Measurements from ENCODE around the gene RSU1.

RSU1 gene

GRCh38 chr10:16809074-16809718 is 8.0 kb downstream of the RSU1 start:
- Histone ChIP-seq H3F3A (ENCODE audit: insufficient read depth, low read length) (no peaks in the 10 kb centered on the region), H3K9ac (ENCODE audit: low read length) (no peak overlapping the region), H2AFZ (ENCODE audit: low read length) (no peak overlapping the region), H3K4me1 (ENCODE audit: insufficient read depth, low read length, severe bottlenecking) (no peaks in the 10 kb centered on the region), H3K27ac (ENCODE audit: low read depth, low read length, poor library complexity, severe bottlenecking) (no peak overlapping the region), H4K20me1 (ENCODE audit: insufficient read depth, low read length) (no peaks in the 10 kb centered on the region), H3K4me2 (ENCODE audit: low read length) (no peak overlapping the region), H3K79me2 (ENCODE audit: insufficient read depth, low read length) (no peaks in the 10 kb centered on the region), H3K4me3 (ENCODE audit: low read depth, low read length, poor library complexity, severe bottlenecking) (no peak overlapping the region), H3K9me2 (ENCODE audit: low read depth, low read length) (no peaks in the 10 kb centered on the region), H3K36me3 (ENCODE audit: insufficient read depth, low read length) (no peaks in the 10 kb centered on the region; the same call in 1 of the 2 replicates), H3K9me3 (ENCODE audit: low read length) (no peaks in the 10 kb centered on the region), H3K27me3 (ENCODE audit: insufficient read depth, low read length) (no peaks in the 10 kb centered on the region)
- TF ChIP-seq, protein P1, sequence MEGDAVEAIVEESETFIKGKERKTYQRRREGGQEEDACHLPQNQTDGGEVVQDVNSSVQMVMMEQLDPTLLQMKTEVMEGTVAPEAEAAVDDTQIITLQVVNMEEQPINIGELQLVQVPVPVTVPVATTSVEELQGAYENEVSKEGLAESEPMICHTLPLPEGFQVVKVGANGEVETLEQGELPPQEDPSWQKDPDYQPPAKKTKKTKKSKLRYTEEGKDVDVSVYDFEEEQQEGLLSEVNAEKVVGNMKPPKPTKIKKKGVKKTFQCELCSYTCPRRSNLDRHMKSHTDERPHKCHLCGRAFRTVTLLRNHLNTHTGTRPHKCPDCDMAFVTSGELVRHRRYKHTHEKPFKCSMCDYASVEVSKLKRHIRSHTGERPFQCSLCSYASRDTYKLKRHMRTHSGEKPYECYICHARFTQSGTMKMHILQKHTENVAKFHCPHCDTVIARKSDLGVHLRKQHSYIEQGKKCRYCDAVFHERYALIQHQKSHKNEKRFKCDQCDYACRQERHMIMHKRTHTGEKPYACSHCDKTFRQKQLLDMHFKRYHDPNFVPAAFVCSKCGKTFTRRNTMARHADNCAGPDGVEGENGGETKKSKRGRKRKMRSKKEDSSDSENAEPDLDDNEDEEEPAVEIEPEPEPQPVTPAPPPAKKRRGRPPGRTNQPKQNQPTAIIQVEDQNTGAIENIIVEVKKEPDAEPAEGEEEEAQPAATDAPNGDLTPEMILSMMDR (IDR thresholded peaks at IDR 0.05; ENCODE audit: low read length) = peak; percentile 73
- no peak for TF ChIP-seq EZH2 (IDR thresholded peaks at IDR 0.05; ENCODE audit: borderline replicate concordance, low read length)

GRCh38 chr10:16804123-16804522 is 13.1 kb downstream of the RSU1 start:
- H3K4me2 ChIP-seq (ENCODE audit: low read length) = no peak overlapping the region
- 0 out of 2 replicates have a peak, but pooled peaks cover 3% of the 10 kb centered on the region for H3K79me2 ChIP-seq (ENCODE audit: insufficient read depth, low read length)
- no peaks in the 10 kb centered on the region for H3K9me2 ChIP-seq (ENCODE audit: low read depth, low read length)
- no peaks in the 10 kb centered on the region; the same call in 1 of the 2 replicates for H3K9me3 ChIP-seq (ENCODE audit: low read length)
- H4K20me1 ChIP-seq (ENCODE audit: insufficient read depth, low read length) = no peaks in the 10 kb centered on the region
- no peak overlapping the region for H3K9ac ChIP-seq (ENCODE audit: low read length)
- H2AFZ ChIP-seq (ENCODE audit: low read length) = no peak overlapping the region
- H3F3A ChIP-seq (ENCODE audit: insufficient read depth, low read length) = no peaks in the 10 kb centered on the region
- no peak overlapping the region for H3K4me3 ChIP-seq (ENCODE audit: low read depth, low read length, poor library complexity, severe bottlenecking)
- no peaks in the 10 kb centered on the region for H3K27me3 ChIP-seq (ENCODE audit: insufficient read depth, low read length)
- H3K27ac ChIP-seq (ENCODE audit: low read depth, low read length, poor library complexity, severe bottlenecking) = no peak overlapping the region
- peaks cover 2% of the 10 kb centered on the region; the same call in 1 of the 2 replicates for H3K36me3 ChIP-seq (ENCODE audit: insufficient read depth, low read length)
- H3K4me1 ChIP-seq (ENCODE audit: insufficient read depth, low read length, severe bottlenecking) = no peaks in the 10 kb centered on the region
- TF ChIP-seq, protein P1 (IDR thresholded peaks at IDR 0.05; ENCODE audit: low read length) = no peak
- TF ChIP-seq EZH2 (IDR thresholded peaks at IDR 0.05; ENCODE audit: borderline replicate concordance, low read length) = no peak

GRCh38 chr10:16803464-16803863 is 13.8 kb downstream of the RSU1 start:
- H3K4me3 ChIP-seq (ENCODE audit: low read depth, low read length, poor library complexity, severe bottlenecking) = no peak overlapping the region
- no peak overlapping the region for H2AFZ ChIP-seq (ENCODE audit: low read length)
- H4K20me1 ChIP-seq (ENCODE audit: insufficient read depth, low read length) = no peaks in the 10 kb centered on the region
- no peak for TF ChIP-seq EZH2 (IDR thresholded peaks at IDR 0.05; ENCODE audit: borderline replicate concordance, low read length)
- TF ChIP-seq, protein P1 (IDR thresholded peaks at IDR 0.05; ENCODE audit: low read length) = no peak
- no peaks in the 10 kb centered on the region for H3K4me1 ChIP-seq (ENCODE audit: insufficient read depth, low read length, severe bottlenecking)
- peaks cover 5% of the 10 kb centered on the region; the same call in 1 of the 2 replicates for H3K79me2 ChIP-seq (ENCODE audit: insufficient read depth, low read length)
- H3K36me3 ChIP-seq (ENCODE audit: insufficient read depth, low read length) = peaks cover 6% of the 10 kb centered on the region; the same call in 1 of the 2 replicates
- H3K4me2 ChIP-seq (ENCODE audit: low read length) = no peak overlapping the region
- H3K9me2 ChIP-seq (ENCODE audit: low read depth, low read length) = no peaks in the 10 kb centered on the region
- H3K9me3 ChIP-seq (ENCODE audit: low read length) = peaks cover 4% of the 10 kb centered on the region
- no peaks in the 10 kb centered on the region for H3F3A ChIP-seq (ENCODE audit: insufficient read depth, low read length)
- H3K9ac ChIP-seq (ENCODE audit: low read length) = no peak overlapping the region
- no peak overlapping the region for H3K27ac ChIP-seq (ENCODE audit: low read depth, low read length, poor library complexity, severe bottlenecking)
- no peaks in the 10 kb centered on the region for H3K27me3 ChIP-seq (ENCODE audit: insufficient read depth, low read length)

All from OCI-LY1 (cell line).